Kidney (tissue), 14 donors: ENCODE data around the gene SNX15. TPM values are rescaled to one million over a fixed set of nuclear protein-coding genes. Genes with fewer than 3 reads are reported as not detected.

Experiments
- DNase-seq, 5 donors: peaks; one replicate each; pipeline ENCODE4 v3.0.0-alpha.2; 2013 to 2020
- FAIRE-seq: peaks from 2 replicates; lab custom pipeline; 2012; peaks lifted over from hg19 to GRCh38; lab: Jason Lieb, UNC
- H3K27ac ChIP-seq, 2 donors: one replicate each; pipeline ENCODE4 v1.7.0; 2013; ENCODE audit warnings: low read depth in 2 of 2, low read length in 2 of 2, inconsistent platforms in 1 of 2
- H3K27me3 ChIP-seq: one replicate; pipeline ENCODE4 v1.7.1; 2013; ENCODE audit warnings: low read length, inconsistent platforms; ENCODE audit not compliant: control insufficient read depth, insufficient read depth
- H3K36me3 ChIP-seq, 3 donors: one replicate each; pipeline versions ENCODE4 v1.7.0 to v1.7.1; 2013; ENCODE audit warnings: low read length in 3 of 3, control low read depth in 1 of 3, inconsistent platforms in 1 of 3; ENCODE audit not compliant: insufficient read depth in 3 of 3, control insufficient read depth in 2 of 3
- H3K4me1 ChIP-seq, 3 donors: one replicate each; pipeline versions ENCODE4 v1.7.0 to v1.7.1; 2013; ENCODE audit warnings: low read length in 3 of 3, inconsistent platforms in 1 of 3, low read depth in 1 of 3; ENCODE audit not compliant: control insufficient read depth in 2 of 3, insufficient read depth in 2 of 3
- H3K4me3 ChIP-seq, 3 donors: one replicate each; pipeline versions ENCODE4 v1.7.0 to v1.8.1; 2013; ENCODE audit warnings: low read length in 3 of 3, control low read depth in 1 of 3, inconsistent platforms in 1 of 3
- H3K9ac ChIP-seq, 3 donors: one replicate each; pipeline versions ENCODE4 v1.7.0 to v1.7.1; 2013; ENCODE audit warnings: low read length in 3 of 3, control low read depth in 1 of 3, inconsistent platforms in 1 of 3
- H3K9me3 ChIP-seq, 3 donors: one replicate each; pipeline versions ENCODE4 v1.7.0 to v1.7.1; 2013; ENCODE audit warnings: low read length in 3 of 3, control low read depth in 1 of 3, inconsistent platforms in 1 of 3; ENCODE audit not compliant: control insufficient read depth in 2 of 3, insufficient read depth in 1 of 3
- CTCF ChIP-seq: IDR thresholded peaks from 3 replicates; pipeline ENCODE4 v1.5.1; 2012; ENCODE audit warnings: mild to moderate bottlenecking, moderate library complexity, borderline replicate concordance; ENCODE audit not compliant: insufficient read depth; ENCODE audit errors: extremely low read depth
- intact Hi-C: fragments of 100-400 bp; cut with DNase I; formaldehyde crosslinking; loops from one replicate; pipeline ENCODE4 v1.11.1; 2022
- polyA plus RNA-seq: library from polyadenylated mRNA; stranded (reverse); fragments of 350-450 nt; fragmentation: Illumina TruSeq; extraction: RNeasy Lipid Tissue Mini Kit (QIAGEN cat#74804); gene quantifications from one replicate; pipeline ENCODE4 v1.2.3, GENCODE V29; 2014; ENCODE audit warnings: low read depth, low replicate concordance; ENCODE audit not compliant: insufficient read depth
- total RNA-seq: library from RNA; stranded (reverse); fragmentation: NEBNext Ultra II Directional; extraction: Animal tissue kit (Norgen Biotek cat#: 25700); gene quantifications from one replicate; pipeline ENCODE4 v1.2.1, GENCODE V29; 2021
- donor health status: control.
- donor health status: control.
- donor health status: control.
- donor health status: control.
- donor health status: control.
- donor health status: DM: yes; HTN: yes; CAD: no.
- donor health status: Normal renal cell carcinoma (clear cell type).

SNX15 gene
- total and polyA plus RNA-seq, 2 donors from 2014 or later: 27.7 to 29.6 TPM

DNA sequence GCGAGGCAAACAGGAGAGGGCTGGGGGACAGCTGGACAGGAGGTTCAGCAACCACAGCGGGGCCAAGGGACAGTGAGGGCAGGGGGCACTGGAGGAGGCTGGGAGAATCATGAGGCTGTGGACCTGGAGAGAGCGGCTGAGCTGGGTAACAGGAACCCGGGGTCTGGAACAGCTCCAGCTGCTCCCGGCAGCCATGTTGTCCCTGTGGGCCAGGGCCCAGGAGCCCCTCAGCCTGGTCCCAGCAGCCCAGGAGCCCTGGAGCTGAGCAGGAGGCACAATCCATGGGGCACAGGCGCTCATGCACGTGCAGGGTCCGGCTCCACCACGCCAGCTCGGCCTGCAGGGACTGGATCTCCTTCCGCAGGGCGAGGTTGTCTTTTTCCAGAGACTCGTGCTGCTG is 37.8 kb upstream of the SNX15 start:
- H3K27ac ChIP-seq: peak overlapping the region in 1 of 2 donors; percentile 9
- intact Hi-C loops: no loop called here
- H3K4me3 ChIP-seq: peak overlapping the region in 1 of 3 donors; percentile 43
- DNase-seq: peak in 1 of 5 donors; percentile 68
- no peak overlapping the region for H3K9ac ChIP-seq
- no peaks in the 10 kb centered on the region for H3K36me3 ChIP-seq
- H3K9me3 ChIP-seq: no peaks in the 10 kb centered on the region
- no peak for TF ChIP-seq CTCF
- H3K27me3 ChIP-seq: no peaks in the 10 kb centered on the region
- no peak for FAIRE-seq
- peaks cover 3 to 13% (median 6%) of the 10 kb centered on the region in 3 donors for H3K4me1 ChIP-seq

- H3K27ac ChIP-seq: peak overlapping the region in 1 of 2 donors; percentile 33
- peak overlapping the region in 2 of 3 donors; percentile 28 to 43 for H3K4me3 ChIP-seq
- H3K9ac ChIP-seq: peak overlapping the region in 1 of 3 donors; percentile 12
- intact Hi-C loops: loop anchor here (10.0 kb wide), 1 partner anchor 56 kb away; the partner anchor contains the start of gene GPHA2
- no peak for FAIRE-seq
- no peaks in the 10 kb centered on the region for H3K9me3 ChIP-seq
- no peak for TF ChIP-seq CTCF
- no peaks in the 10 kb centered on the region for H3K27me3 ChIP-seq
- DNase-seq: peak in 4 of 5 donors; percentile 68 to 83 (median 78)
- no peaks in the 10 kb centered on the region for H3K36me3 ChIP-seq
- peaks cover 3 to 17% (median 6%) of the 10 kb centered on the region in 3 donors for H3K4me1 ChIP-seq
These were observed 36.9 kb upstream of the SNX15 start for GRCh38 chr11:64990222-64990923.

- Histone ChIP-seq H3K27ac (no peak overlapping the region), H3K4me1 (peaks cover 6 to 23% (median 9%) of the 10 kb centered on the region in 3 donors), H3K36me3 (no peaks in the 10 kb centered on the region), H3K9me3 (no peaks in the 10 kb centered on the region), H3K9ac (no peak overlapping the region), H3K4me3 (no peak overlapping the region), H3K27me3 (no peaks in the 10 kb centered on the region)
- no peak for FAIRE-seq
- intact Hi-C loops: loop anchor here (10.0 kb wide), 1 partner anchor 60 kb away; the partner anchor contains the start of gene GPHA2
- DNase-seq: no peak
- no peak for TF ChIP-seq CTCF
These were observed 32.9 kb upstream of the SNX15 start for GRCh38 chr11:64994318-64994717.
